ENCODE data around the gene TMEM208. TPM values are rescaled to one million over a fixed set of nuclear protein-coding genes. Genes with fewer than 3 reads are reported as not detected.

The TMEM208 gene
- total RNA-seq, 1 experiment from 2014 or later = 48.4 TPM

GRCh38 chr16:67201411-67202345, 25.3 kb upstream of the TMEM208 start (continued):
- TF ChIP-seq HMGA2 (CRISPR knock-in tag; IDR thresholded peaks at IDR 0.05) (no peak), FOXJ3 (CRISPR knock-in tag; IDR thresholded peaks at IDR 0.05; ENCODE audit: borderline replicate concordance) (no peak), E2F1 (CRISPR knock-in tag; IDR thresholded peaks at IDR 0.05) (no peak), RELA (CRISPR knock-in tag; IDR thresholded peaks at IDR 0.05; ENCODE audit: borderline replicate concordance) (no peak)

GRCh38 chr16:67202426-67202825, 24.5 kb upstream of the TMEM208 start:
- ChIA-PET POLR2A (no interaction called here), CTCF (interaction anchor here (0.6 to 1.8 kb wide), 6 partner anchors 17 to 185 kb away, joined by 3 to 7 read pairs (median 4); no protein-coding TSS in a partner anchor)
- TF ChIP-seq NFYB (CRISPR knock-in tag; conservative IDR thresholded peaks at IDR 0.05; ENCODE audit: low read depth) = no peak
- TF ChIP-seq USF2 (CRISPR knock-in tag; IDR thresholded peaks at IDR 0.05) = no peak
- TF ChIP-seq ATF2 (CRISPR knock-in tag; IDR thresholded peaks at IDR 0.05; ENCODE audit: borderline replicate concordance, low read depth) = no peak
- no peak for TF ChIP-seq FOXP4 (CRISPR knock-in tag; IDR thresholded peaks at IDR 0.05)
- no peak for TF ChIP-seq ERG (CRISPR knock-in tag; IDR thresholded peaks at IDR 0.05)
- no peak for TF ChIP-seq TEAD4 (CRISPR knock-in tag; IDR thresholded peaks at IDR 0.05)
- no peak for TF ChIP-seq IRF2 (CRISPR knock-in tag; IDR thresholded peaks at IDR 0.05; ENCODE audit: borderline replicate concordance, low read depth)
- TF ChIP-seq ZBTB21 (CRISPR knock-in tag; IDR thresholded peaks at IDR 0.05; ENCODE audit: borderline replicate concordance) = no peak
- TF ChIP-seq MXD4 (CRISPR knock-in tag; IDR thresholded peaks at IDR 0.05; ENCODE audit: borderline replicate concordance) = no peak
- no peak for TF ChIP-seq ZNF671 (CRISPR knock-in tag; IDR thresholded peaks at IDR 0.05)
- no peak for TF ChIP-seq HMGXB4 (CRISPR knock-in tag; IDR thresholded peaks at IDR 0.05)
- no peak for TF ChIP-seq RORB (CRISPR knock-in tag; IDR thresholded peaks at IDR 0.05)
- no peak for TF ChIP-seq MYBL2 (CRISPR knock-in tag; IDR thresholded peaks at IDR 0.05)
- TF ChIP-seq TCF7 (CRISPR knock-in tag; IDR thresholded peaks at IDR 0.05; ENCODE audit: low read depth) = no peak
- no peak for TF ChIP-seq OVOL2 (CRISPR knock-in tag; IDR thresholded peaks at IDR 0.05; ENCODE audit: borderline replicate concordance)
- no peak for TF ChIP-seq PRDM15 (CRISPR knock-in tag; IDR thresholded peaks at IDR 0.05)
- TF ChIP-seq GRHL2 (CRISPR knock-in tag; IDR thresholded peaks at IDR 0.05; ENCODE audit: insufficient replicate concordance, severe bottlenecking) = no peak
- no peak for TF ChIP-seq SOX15 (CRISPR knock-in tag; IDR thresholded peaks at IDR 0.05)
- no peak for TF ChIP-seq ZNF416 (CRISPR knock-in tag; IDR thresholded peaks at IDR 0.05)
- no peak overlapping the region for H3K27ac Mint-ChIP-seq
- no peak overlapping the region for H3K4me3 Mint-ChIP-seq
- H3K9me3 Mint-ChIP-seq = no peaks in the 10 kb centered on the region
- H3K36me3 Mint-ChIP-seq = peaks cover 2% of the 10 kb centered on the region; the same call in 1 of the 2 replicates
- peaks cover 9% of the 10 kb centered on the region for H3K4me1 Mint-ChIP-seq
- DNase-seq (ENCODE audit: low spot score) (no peak), ATAC-seq (no peak)
- H3K27me3 Mint-ChIP-seq (ENCODE audit: low read depth) = no peaks in the 10 kb centered on the region

All from WTC11 (cell line).